Nephron (organoid): ENCODE results near the gene PHF19.
A peak's percentile ranks its signal among the peaks of the same experiment; 100 is the strongest.

Source experiments
- H3K27ac Mint-ChIP-seq, 3 experiments: 2 replicates each; pipeline ENCODE4 v1.8.0; 2020; ENCODE audit warnings: mixed read lengths in 3 of 3, mild to moderate bottlenecking in 2 of 3, moderate library complexity in 1 of 3
- H3K27me3 Mint-ChIP-seq: 2 replicates; pipeline ENCODE4 v1.8.0; 2021; ENCODE audit warnings: low read depth, mild to moderate bottlenecking, moderate library complexity, mixed read lengths
- H3K36me3 Mint-ChIP-seq: 2 replicates; pipeline ENCODE4 v1.8.0; 2020; ENCODE audit warnings: low read depth, mixed read lengths
- H3K4me1 Mint-ChIP-seq: 2 replicates; pipeline ENCODE4 v1.8.0; 2020; ENCODE audit warnings: mixed read lengths
- H3K4me3 Mint-ChIP-seq, 3 experiments: 2 replicates each; pipeline ENCODE4 v1.8.0; 2020; ENCODE audit warnings: mild to moderate bottlenecking in 3 of 3, mixed read lengths in 3 of 3, moderate library complexity in 2 of 3
- H3K9me3 Mint-ChIP-seq: 2 replicates; pipeline ENCODE4 v1.8.0; 2020; ENCODE audit warnings: mixed read lengths
- TF ChIP-seq, protein P1 (sequence below), 3 experiments: fragments of 200-600 bp; sonication (generic); IDR thresholded peaks; one replicate each; pipeline ENCODE4 v1.5.0; 2021; ENCODE audit warnings: antibody characterized with exemption in 3 of 3; ENCODE audit not compliant: unreplicated experiment in 3 of 3

PHF19 gene

DNA sequence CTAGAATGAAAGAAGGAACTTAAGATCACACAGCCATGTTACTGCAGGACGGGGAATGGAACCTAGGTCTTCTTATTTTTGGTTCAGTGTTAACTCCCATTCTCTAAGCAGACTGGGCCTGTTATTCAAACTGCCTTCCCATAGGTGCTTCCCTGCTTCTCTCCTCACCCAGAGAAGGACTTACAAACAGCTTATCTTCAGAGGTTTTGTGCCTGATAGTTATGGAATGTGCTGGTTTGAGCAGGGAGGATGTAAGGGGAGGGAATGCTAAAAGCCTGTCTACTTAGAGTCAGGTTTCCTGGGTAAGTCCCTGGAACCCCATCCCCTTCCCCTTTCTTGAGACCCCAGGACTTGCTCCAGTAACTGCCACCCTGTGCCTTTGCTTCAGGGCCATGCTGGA is 30.1 kb downstream of the PHF19 start:
- H3K4me3 Mint-ChIP-seq = no peak overlapping the region
- peaks cover 13% of the 10 kb centered on the region for H3K9me3 Mint-ChIP-seq
- peaks cover 21% of the 10 kb centered on the region for H3K36me3 Mint-ChIP-seq
- TF ChIP-seq, protein P1, sequence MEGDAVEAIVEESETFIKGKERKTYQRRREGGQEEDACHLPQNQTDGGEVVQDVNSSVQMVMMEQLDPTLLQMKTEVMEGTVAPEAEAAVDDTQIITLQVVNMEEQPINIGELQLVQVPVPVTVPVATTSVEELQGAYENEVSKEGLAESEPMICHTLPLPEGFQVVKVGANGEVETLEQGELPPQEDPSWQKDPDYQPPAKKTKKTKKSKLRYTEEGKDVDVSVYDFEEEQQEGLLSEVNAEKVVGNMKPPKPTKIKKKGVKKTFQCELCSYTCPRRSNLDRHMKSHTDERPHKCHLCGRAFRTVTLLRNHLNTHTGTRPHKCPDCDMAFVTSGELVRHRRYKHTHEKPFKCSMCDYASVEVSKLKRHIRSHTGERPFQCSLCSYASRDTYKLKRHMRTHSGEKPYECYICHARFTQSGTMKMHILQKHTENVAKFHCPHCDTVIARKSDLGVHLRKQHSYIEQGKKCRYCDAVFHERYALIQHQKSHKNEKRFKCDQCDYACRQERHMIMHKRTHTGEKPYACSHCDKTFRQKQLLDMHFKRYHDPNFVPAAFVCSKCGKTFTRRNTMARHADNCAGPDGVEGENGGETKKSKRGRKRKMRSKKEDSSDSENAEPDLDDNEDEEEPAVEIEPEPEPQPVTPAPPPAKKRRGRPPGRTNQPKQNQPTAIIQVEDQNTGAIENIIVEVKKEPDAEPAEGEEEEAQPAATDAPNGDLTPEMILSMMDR (IDR thresholded peaks at IDR 0.05; ENCODE audit: unreplicated experiment in 3 of 3) = no peak
- peaks cover 13% of the 10 kb centered on the region for H3K4me1 Mint-ChIP-seq
- H3K27ac Mint-ChIP-seq = peak overlapping the region in 2 of 3 experiments; percentile 3 to 8
- peaks cover 3% of the 10 kb centered on the region for H3K27me3 Mint-ChIP-seq

DNA sequence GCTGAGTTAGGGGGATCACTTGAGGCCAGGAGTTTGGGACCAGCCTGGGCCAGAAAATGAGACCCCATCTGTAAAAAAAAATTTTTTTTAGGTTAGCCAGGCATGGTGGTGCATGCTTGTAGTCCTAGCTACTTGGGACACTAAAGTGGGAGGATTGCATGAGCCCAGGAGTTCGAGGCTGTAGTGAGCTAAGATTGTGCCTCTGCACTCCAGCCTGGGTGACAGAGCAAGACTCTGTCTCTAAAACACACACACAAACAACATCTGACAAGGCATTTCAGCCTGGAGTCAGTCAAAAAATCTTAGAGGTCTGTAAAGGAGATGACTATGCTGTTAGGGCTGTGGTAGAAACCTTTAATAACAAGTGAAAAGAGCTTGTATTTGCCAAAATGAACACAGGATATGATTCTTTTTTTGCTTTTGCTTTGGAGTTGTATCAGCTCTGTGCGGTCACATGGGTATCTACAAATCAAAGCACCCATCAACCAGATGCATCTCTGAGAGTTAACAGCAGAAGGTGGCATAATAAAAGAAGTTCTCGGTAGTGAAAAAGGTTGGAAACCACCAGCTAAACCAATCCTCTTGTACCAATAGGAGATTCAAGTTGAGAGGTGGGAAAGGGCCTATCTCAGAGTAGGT is 30.6 kb downstream of the PHF19 start:
- H3K27ac Mint-ChIP-seq = no peak overlapping the region
- TF ChIP-seq, protein P1 (IDR thresholded peaks at IDR 0.05; ENCODE audit: unreplicated experiment in 3 of 3) = no peak
- H3K4me1 Mint-ChIP-seq = peaks cover 19% of the 10 kb centered on the region
- H3K27me3 Mint-ChIP-seq = peaks cover 6% of the 10 kb centered on the region
- H3K36me3 Mint-ChIP-seq = peaks cover 27% of the 10 kb centered on the region
- no peak overlapping the region for H3K4me3 Mint-ChIP-seq
- peaks cover 17% of the 10 kb centered on the region for H3K9me3 Mint-ChIP-seq

DNA sequence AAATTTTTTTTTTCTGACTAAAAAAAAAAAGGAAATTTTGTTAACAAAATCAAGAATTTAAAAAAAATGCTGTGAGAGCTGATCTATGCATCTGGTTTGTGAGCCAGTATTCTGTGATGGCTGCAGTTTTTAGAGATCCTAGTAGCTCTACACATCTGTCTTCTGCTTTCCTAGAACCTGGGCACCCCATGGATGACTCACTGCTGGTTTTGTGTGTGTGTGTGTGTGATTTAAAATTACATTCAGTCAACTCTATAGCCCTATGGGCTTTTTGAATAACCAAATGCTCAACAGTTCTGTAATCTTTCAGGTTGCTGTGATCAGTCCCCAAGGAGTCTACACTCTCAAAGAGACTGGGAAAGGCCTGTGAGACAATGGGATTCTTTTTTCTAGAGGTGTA is 31.7 kb downstream of the PHF19 start:
- Mint-ChIP-seq H3K4me3 (peak overlapping the region; percentile 21 to 67 (median 29)), H3K4me1 (peaks cover 20% of the 10 kb centered on the region), H3K9me3 (peaks cover 17% of the 10 kb centered on the region), H3K36me3 (peaks cover 32% of the 10 kb centered on the region), H3K27me3 (peaks cover 6% of the 10 kb centered on the region), H3K27ac (no peak overlapping the region)
- TF ChIP-seq, protein P1 (IDR thresholded peaks at IDR 0.05; ENCODE audit: unreplicated experiment in 3 of 3) = no peak

DNA sequence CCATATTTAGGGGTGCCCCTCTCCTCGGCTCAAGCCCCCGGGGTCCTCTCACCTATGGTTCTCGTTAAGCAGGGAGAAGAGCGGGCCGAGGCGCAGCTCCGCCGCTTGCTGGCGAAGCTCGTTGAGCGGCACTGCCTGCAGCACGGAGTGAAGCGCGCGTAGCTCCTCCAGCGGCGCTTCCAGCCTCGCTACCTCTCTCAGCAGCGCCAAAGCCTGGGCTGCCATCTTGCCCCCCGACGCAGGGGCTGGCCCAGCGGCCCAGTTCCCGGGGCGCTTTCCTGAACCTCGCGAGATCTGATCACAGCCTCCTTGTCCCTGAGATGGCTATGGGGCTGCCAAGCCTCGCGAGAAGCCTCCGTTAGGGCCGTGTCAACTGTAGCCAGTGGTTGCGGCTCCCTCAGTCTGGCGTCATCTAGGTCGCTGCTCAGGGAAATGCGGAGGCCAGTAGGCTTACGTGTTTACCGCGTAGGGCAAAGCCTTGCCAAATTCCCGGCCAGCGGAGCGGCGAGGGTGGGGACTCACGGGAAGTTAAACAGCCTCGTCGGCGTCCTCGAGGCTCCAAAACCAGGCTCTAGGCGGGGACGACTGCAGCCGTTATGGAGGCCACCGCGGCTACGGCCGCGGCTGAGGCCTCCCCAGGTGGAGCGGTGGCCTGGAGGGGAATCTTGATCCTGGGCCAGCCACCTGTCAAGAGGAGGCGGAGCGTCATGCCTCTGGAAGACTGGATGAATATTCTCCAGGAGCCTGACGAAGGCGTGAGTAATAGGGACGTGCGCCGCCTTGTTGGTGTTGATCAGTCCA is 34.1 kb downstream of the PHF19 start, which contains the start of gene PSMD5:
Gene PSMD5 (minus strand): TSS at position 238 of the 801 bp plus-strand sequence. CDS start 13 bp downstream, at position 225.
- peak within 1 kb of the TSS; percentile 92 to 99 (median 98) for H3K4me3 Mint-ChIP-seq
- TF ChIP-seq, protein P1 (IDR thresholded peaks at IDR 0.05; ENCODE audit: unreplicated experiment in 3 of 3) = no peak
- H3K27ac Mint-ChIP-seq = peak within 1 kb of the TSS; percentile 92 to 97 (median 95)
- peaks cover 30% of the 10 kb centered on the region for H3K4me1 Mint-ChIP-seq
- peaks cover 6% of the 10 kb centered on the region for H3K27me3 Mint-ChIP-seq
- H3K9me3 Mint-ChIP-seq = peaks cover 17% of the 10 kb centered on the region
- peaks cover 45% of the 10 kb centered on the region for H3K36me3 Mint-ChIP-seq

DNA sequence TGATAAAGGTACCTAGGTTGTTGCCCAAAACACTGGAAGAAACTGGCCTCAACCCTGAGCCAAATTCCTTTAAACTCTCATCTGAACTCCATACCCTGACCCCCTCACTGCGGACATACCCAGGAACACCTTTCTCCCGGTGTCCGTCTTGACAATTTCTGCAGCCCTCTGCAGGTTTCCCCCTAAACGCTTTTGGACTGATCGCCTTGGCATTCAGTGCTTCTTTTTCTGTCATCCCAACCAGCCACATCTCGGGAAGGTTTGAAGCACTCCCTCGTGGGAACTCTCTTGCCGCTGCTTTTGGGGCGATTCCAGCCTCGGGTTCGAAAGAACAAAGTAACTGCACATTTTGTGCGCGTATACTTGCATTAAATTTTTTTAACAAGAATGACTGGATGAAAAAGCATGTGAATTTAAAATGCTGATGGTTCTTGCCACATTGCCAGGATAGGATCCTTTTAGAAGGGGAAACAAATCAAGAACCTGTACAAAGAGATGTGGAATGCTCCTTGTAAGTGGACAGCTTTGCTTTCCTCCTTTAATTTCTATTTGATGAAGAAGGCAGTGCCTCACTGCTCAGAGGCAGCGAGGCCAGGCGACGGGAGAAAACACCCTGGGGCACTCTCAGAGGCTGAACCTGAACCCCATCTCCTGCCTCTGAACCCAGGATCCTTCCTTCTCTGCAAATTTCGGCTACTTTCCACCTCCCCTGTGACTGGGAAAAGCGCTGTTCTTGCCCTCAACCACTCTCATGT is 34.9 kb downstream of the PHF19 start:
- Mint-ChIP-seq H3K27me3 (peaks cover 6% of the 10 kb centered on the region), H3K4me3 (peak overlapping the region; percentile 92 to 99 (median 98)), H3K36me3 (peaks cover 52% of the 10 kb centered on the region), H3K4me1 (peaks cover 30% of the 10 kb centered on the region), H3K27ac (peak overlapping the region; percentile 92 to 97 (median 95)), H3K9me3 (peaks cover 17% of the 10 kb centered on the region)
- TF ChIP-seq, protein P1 (IDR thresholded peaks at IDR 0.05; ENCODE audit: unreplicated experiment in 3 of 3) = no peak
